C1 segment of cervical spinal cord (tissue), 14 donors: ENCODE data around the gene KIAA1671.
A peak's percentile ranks its signal among the peaks of the same experiment; 100 is the strongest.
"Not testable (repeated sequence)": the region's sequence is repeated elsewhere in the genome, so short reads cannot be mapped to it uniquely, and the experiment has no call there.

Source experiments
- DNase-seq, 14 donors: peaks; one replicate each; lab custom pipeline; 2025; lab: John Stamatoyannopoulos, UW

The KIAA1671 gene

GRCh38 chr22:25223269-25223850 lies 270.8 kb downstream of the KIAA1671 start:
- DNase-seq: no peak

- DNase-seq: no peak
Measured at GRCh38 chr22:25228822-25229221, 276.3 kb downstream of the KIAA1671 start.

GRCh38 chr22:25230760-25231159 lies 278.2 kb downstream of the KIAA1671 start:
- not testable (repeated sequence) for DNase-seq

GRCh38 chr22:25232301-25232700 lies 279.8 kb downstream of the KIAA1671 start:
- no peak for DNase-seq

- not testable (repeated sequence) for DNase-seq
Measured at GRCh38 chr22:25233706-25234105, 281.2 kb downstream of the KIAA1671 start.

DNA sequence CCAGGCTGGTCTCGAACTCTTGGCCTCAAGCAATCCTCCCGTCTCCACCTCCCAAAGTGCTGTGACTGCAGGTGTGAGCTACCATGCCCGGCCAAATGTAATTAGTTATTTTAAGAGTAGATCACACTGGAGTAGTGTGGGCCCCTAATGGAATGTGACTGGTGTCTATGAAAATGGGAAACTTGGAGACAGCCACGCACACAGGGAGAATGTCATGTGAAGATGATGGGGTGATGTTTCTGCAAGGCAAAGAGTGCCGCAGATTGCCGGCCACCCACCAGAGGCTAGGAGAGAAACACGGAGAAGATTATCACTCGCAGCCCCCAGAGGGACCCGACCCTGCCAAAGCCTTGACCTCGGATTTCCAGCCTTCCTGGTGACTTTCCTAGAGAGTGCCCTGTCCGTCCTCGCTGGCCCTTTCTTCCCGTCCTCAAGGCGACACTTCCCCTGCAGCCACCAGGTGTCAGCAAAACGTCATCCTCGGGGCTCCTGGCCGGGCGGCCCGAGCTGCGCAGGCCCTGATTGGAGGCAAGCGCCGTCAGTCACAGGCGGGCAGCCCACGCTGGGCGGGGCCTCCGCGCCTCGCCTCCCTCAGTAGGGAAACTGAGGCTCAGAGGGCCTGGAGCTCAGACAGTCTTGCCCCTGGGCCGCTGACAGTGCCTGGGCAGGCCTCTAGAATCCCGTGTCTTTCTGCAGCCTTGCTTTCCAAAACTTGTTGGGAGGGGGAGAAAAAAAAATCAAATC lies 283.2 kb downstream of the KIAA1671 start:
- DNase-seq: peak in 6 of 14 donors; percentile 2 to 41 (median 11)

DNA sequence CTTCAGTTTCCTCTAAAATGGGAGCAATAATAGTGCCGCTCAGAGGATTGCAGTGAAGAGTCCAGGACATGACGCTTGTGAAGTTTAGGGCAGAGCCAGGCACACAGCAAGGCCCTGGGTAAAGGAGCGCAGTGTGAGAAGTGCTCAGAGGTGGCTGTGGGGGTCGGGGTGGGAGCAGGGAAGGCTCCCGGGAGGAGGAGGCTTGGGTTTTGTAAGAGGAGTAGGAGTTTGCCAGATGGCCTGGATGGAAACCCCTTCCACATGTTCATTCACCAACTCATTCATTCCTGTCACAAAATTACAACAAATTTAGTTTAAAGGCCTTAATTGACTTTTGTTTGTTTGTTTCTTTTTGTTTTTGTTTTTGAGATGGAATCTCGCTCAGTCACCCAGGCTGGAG lies 283.9 kb downstream of the KIAA1671 start:
- no peak for DNase-seq

DNA sequence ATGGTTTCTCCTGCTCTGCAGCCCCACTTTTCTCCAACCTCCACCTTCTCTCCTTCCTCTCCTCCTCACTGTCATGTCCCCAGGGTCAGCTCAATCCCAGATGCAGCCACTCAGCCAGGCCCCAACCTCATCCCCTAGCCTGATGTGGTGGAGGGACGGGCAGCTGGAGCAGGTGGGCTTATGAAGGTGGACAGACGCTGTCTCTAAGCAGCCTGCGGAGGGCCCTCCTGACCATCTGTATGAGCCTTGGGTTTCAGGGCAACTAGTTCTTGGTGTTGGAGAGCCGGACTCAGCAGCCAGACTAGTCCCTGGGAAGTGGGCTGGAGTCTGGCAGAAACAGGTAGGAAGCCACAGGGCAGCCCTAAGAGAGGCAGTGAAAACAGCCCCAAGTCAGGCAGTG lies 285.0 kb downstream of the KIAA1671 start:
- DNase-seq: no peak

- not testable (repeated sequence) for DNase-seq
Measured at GRCh38 chr22:25238058-25238457, 285.5 kb downstream of the KIAA1671 start.
